ENCODE measurements around the gene TMC7. TPM values are rescaled to one million over a fixed set of nuclear protein-coding genes. Genes with fewer than 3 reads are reported as not detected.
A peak's percentile ranks its signal among the peaks of the same experiment; 100 is the strongest.

TMC7 gene
- total RNA-seq, result 0.14 TPM
- polyA plus RNA-seq, result 0.41 TPM
- long read RNA-seq, donor 1, result 0 reads
- long read RNA-seq, donor 2, result 0 reads
- long read RNA-seq, donor 3, result 0 reads
- long read RNA-seq, donor 4, result 0 reads
- long read RNA-seq, donor 5, result 0 reads
- long read RNA-seq, donor 6, result 0 reads
- long read RNA-seq, donor 7, result 0 reads
- long read RNA-seq, donor 8, result 0 reads
- long read RNA-seq, donor 9, result 0 reads
- long read RNA-seq, donor 10, result 0 reads

DNA sequence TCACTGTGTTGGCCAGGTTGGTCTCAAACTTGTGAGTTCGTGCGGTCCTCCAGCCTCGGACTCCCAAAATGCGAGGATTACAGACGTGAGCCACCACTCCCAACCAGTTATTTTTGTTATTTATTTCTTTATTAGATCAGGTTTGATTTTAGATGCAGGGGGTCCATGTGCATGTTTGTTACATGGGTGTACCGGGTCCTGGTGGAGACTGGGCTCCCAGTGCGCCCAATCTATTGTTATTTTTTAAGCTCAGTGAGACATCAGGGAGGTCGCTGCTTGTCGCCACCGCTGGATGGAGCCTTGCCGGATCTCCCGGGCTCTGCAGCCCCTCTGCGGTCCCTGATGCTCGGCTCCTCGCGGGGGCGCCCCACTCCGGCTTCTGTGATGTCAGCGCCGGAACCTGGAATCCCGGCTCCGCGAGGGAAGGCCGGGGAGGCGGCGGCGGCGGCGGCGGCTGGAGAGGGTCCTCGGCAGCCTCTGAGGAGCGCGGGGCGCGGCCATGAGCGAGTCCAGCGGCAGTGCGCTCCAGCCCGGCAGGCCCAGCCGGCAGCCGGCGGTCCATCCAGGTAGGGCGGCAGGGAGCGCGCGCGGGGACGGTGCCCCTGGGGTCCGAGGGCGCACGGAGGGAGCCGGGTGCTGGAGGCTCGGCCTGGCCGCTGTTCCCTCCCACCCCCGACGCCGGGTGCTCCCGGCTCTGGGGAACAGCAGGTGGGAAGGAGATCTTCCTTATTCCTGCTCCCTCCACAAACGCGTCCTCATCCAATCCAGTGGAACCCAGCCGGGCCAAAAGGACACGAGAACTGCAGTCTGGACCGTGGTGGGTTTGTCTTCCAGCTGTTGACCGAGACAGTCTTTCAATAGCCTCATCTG, at the start of gene TMC7:
Gene TMC7, plus strand, starts transcription at position 370 of the 870 bp plus-strand sequence. Its CDS starts 130 bp downstream, at position 500.
- Histone ChIP-seq H3K27me3 (ENCODE audit: control insufficient read depth in 2 of 2, insufficient read depth in 1 of 2, low read length in 1 of 2) (peaks cover 19 to 26% of the 10 kb centered on the region in 2 donors), H3K27ac (ENCODE audit: low read depth in 1 of 2, low read length in 1 of 2) (no peak within 1 kb of the TSS)
- WGBS, result 10% methylated on average over 64 of the region's 64 CpGs

DNA sequence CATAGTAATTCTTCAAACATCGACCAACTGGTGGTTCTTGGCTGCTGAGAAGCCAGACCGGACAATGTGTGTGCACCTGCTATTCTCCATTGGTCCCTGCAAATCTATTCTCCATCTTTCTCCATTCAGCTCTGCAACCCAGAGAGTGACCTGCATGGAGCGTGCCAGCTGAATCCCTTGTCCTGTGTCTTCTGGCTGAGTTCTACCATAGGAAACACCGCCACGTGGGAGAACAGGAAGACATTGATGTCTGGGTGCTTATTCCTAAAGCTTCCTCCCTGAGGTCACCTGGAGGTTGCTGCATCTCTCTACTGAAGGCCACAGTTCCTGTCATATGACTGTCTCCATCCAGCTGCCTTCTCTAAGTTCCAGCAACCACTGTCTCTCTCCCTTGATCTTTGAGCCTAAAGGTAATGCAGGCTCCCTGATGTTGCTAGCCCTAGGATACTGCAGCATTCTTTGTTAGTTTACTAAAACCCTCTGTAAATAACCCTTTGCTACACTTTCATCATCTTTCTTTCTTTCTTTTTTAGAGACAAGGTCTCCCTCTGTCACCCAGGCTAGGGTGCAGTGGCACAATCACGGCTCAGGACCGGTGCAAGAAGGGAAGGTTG, 46.9 kb upstream of the TMC7 start:
- WGBS, result 82% methylated on average over 7 of the region's 7 CpGs
- no peak overlapping the region for H3K27ac ChIP-seq (ENCODE audit: low read depth in 1 of 2, low read length in 1 of 2)
- no peaks in the 10 kb centered on the region for H3K4me1 ChIP-seq (ENCODE audit: control insufficient read depth in 2 of 2, insufficient read depth in 2 of 2, low read length in 2 of 2)
- DNase-seq (ENCODE audit: low read depth in 6 of 9, low spot score in 9 of 9), result no peak
- H3K27me3 ChIP-seq (ENCODE audit: control insufficient read depth in 2 of 2, insufficient read depth in 1 of 2, low read length in 1 of 2), result no peaks in the 10 kb centered on the region
- H3K36me3 ChIP-seq (ENCODE audit: control insufficient read depth in 2 of 2, insufficient read depth in 2 of 2, low read length in 1 of 2), result no peaks in the 10 kb centered on the region
- no peaks in the 10 kb centered on the region for H3K9me3 ChIP-seq (ENCODE audit: control insufficient read depth in 2 of 2, insufficient read depth in 1 of 2, low read length in 1 of 2)
- H3K4me3 ChIP-seq (ENCODE audit: low read length in 2 of 2), result no peak overlapping the region

More for the DNA sequence above, at the start of gene TMC7:
- H3K4me3 ChIP-seq (ENCODE audit: low read length in 2 of 2), result peak within 1 kb of the TSS in 1 of 2 donors; percentile 42
- no peaks in the 10 kb centered on the region for H3K4me1 ChIP-seq (ENCODE audit: control insufficient read depth in 2 of 2, insufficient read depth in 2 of 2, low read length in 2 of 2)
- H3K9me3 ChIP-seq (ENCODE audit: control insufficient read depth in 2 of 2, insufficient read depth in 1 of 2, low read length in 1 of 2), result no peaks in the 10 kb centered on the region
- peak in 3 of 9 donors; percentile 21 to 30 (median 21) for DNase-seq (ENCODE audit: low read depth in 6 of 9, low spot score in 9 of 9)
- no peaks in the 10 kb centered on the region for H3K36me3 ChIP-seq (ENCODE audit: control insufficient read depth in 2 of 2, insufficient read depth in 2 of 2, low read length in 1 of 2)

- Histone ChIP-seq H3K27me3 (ENCODE audit: control insufficient read depth in 2 of 2, insufficient read depth in 1 of 2, low read length in 1 of 2) (no peaks in the 10 kb centered on the region), H3K27ac (ENCODE audit: low read depth in 1 of 2, low read length in 1 of 2) (no peak overlapping the region), H3K4me3 (ENCODE audit: low read length in 2 of 2) (no peak overlapping the region), H3K9me3 (ENCODE audit: control insufficient read depth in 2 of 2, insufficient read depth in 1 of 2, low read length in 1 of 2) (no peaks in the 10 kb centered on the region), H3K36me3 (ENCODE audit: control insufficient read depth in 2 of 2, insufficient read depth in 2 of 2, low read length in 1 of 2) (no peaks in the 10 kb centered on the region), H3K4me1 (ENCODE audit: control insufficient read depth in 2 of 2, insufficient read depth in 2 of 2, low read length in 2 of 2) (no peaks in the 10 kb centered on the region)
- no peak for DNase-seq (ENCODE audit: low read depth in 6 of 9, low spot score in 9 of 9)
Measured at GRCh38 chr16:18937390-18937789, 46.3 kb upstream of the TMC7 start.

DNA sequence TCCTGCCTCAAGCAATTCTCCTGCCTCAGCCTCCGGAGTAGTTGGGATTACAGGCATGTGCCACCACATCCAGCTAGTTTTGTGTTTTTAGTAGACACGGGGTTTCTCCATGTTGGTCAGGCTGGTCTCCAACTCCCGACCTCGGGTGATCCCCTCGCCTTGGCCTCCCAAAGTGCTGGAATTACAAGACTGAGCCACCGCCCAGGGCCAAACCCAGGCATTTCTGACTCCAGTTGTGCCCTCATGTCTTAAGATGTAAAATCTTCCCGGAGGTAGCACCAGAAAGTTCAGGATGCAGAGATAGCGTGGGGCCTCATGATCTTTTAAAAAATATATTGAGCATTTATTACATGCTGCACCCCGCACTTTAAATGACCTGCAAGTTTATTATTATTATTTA, 44.7 kb upstream of the TMC7 start:
- 97% methylated on average over 9 of the region's 9 CpGs for WGBS
- Histone ChIP-seq H3K36me3 (ENCODE audit: control insufficient read depth in 2 of 2, insufficient read depth in 2 of 2, low read length in 1 of 2) (no peaks in the 10 kb centered on the region), H3K4me3 (ENCODE audit: low read length in 2 of 2) (no peak overlapping the region), H3K27me3 (ENCODE audit: control insufficient read depth in 2 of 2, insufficient read depth in 1 of 2, low read length in 1 of 2) (no peaks in the 10 kb centered on the region), H3K4me1 (ENCODE audit: control insufficient read depth in 2 of 2, insufficient read depth in 2 of 2, low read length in 2 of 2) (no peaks in the 10 kb centered on the region), H3K9me3 (ENCODE audit: control insufficient read depth in 2 of 2, insufficient read depth in 1 of 2, low read length in 1 of 2) (no peaks in the 10 kb centered on the region), H3K27ac (ENCODE audit: low read depth in 1 of 2, low read length in 1 of 2) (no peak overlapping the region)
- DNase-seq (ENCODE audit: low read depth in 6 of 9, low spot score in 9 of 9), result no peak

GRCh38 chr16:18941471-18941870, 42.3 kb upstream of the TMC7 start:
- DNase-seq (ENCODE audit: low read depth in 6 of 9, low spot score in 9 of 9), result no peak
- no peaks in the 10 kb centered on the region for H3K9me3 ChIP-seq (ENCODE audit: control insufficient read depth in 2 of 2, insufficient read depth in 1 of 2, low read length in 1 of 2)
- no peak overlapping the region for H3K4me3 ChIP-seq (ENCODE audit: low read length in 2 of 2)
- H3K4me1 ChIP-seq (ENCODE audit: control insufficient read depth in 2 of 2, insufficient read depth in 2 of 2, low read length in 2 of 2), result peaks cover 3 to 6% of the 10 kb centered on the region in 2 donors
- H3K27me3 ChIP-seq (ENCODE audit: control insufficient read depth in 2 of 2, insufficient read depth in 1 of 2, low read length in 1 of 2), result no peaks in the 10 kb centered on the region
- H3K27ac ChIP-seq (ENCODE audit: low read depth in 1 of 2, low read length in 1 of 2), result no peak overlapping the region
- no peaks in the 10 kb centered on the region for H3K36me3 ChIP-seq (ENCODE audit: control insufficient read depth in 2 of 2, insufficient read depth in 2 of 2, low read length in 1 of 2)

- Histone ChIP-seq H3K4me1 (ENCODE audit: control insufficient read depth in 2 of 2, insufficient read depth in 2 of 2, low read length in 2 of 2) (peaks cover 3 to 6% of the 10 kb centered on the region in 2 donors), H3K27me3 (ENCODE audit: control insufficient read depth in 2 of 2, insufficient read depth in 1 of 2, low read length in 1 of 2) (no peaks in the 10 kb centered on the region), H3K36me3 (ENCODE audit: control insufficient read depth in 2 of 2, insufficient read depth in 2 of 2, low read length in 1 of 2) (no peaks in the 10 kb centered on the region), H3K9me3 (ENCODE audit: control insufficient read depth in 2 of 2, insufficient read depth in 1 of 2, low read length in 1 of 2) (no peaks in the 10 kb centered on the region), H3K4me3 (ENCODE audit: low read length in 2 of 2) (no peak overlapping the region), H3K27ac (ENCODE audit: low read depth in 1 of 2, low read length in 1 of 2) (no peak overlapping the region)
- no peak for DNase-seq (ENCODE audit: low read depth in 6 of 9, low spot score in 9 of 9)
- WGBS, result 96% methylated on average over 1 of the region's 1 CpG
Measured at GRCh38 chr16:18942061-18942460, 41.7 kb upstream of the TMC7 start.

GRCh38 chr16:18943414-18943813, 40.3 kb upstream of the TMC7 start:
- DNase-seq (ENCODE audit: low read depth in 6 of 9, low spot score in 9 of 9), result no peak

DNA sequence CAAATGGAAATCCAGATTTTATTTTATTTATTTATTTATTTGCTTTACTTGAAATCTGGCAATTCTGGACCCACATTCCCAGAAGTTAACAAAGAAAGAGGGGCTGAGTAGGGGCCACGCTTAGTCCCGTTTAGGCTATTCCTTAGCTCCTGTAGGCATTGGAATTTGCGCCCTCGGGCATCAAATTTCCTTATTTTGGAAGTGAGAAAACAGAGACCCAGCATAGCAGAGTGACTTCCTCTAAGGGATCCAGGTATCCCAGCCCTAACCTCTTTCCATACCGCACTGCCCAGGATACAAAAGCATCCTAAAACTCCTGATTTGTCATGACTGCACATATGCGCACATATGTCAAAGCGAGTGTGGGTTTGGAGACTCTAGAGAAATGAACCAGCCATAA, 38.5 kb upstream of the TMC7 start:
- no peak for DNase-seq (ENCODE audit: low read depth in 6 of 9, low spot score in 9 of 9)
- WGBS, result 93% methylated on average over 7 of the region's 7 CpGs
- Histone ChIP-seq H3K4me3 (ENCODE audit: low read length in 2 of 2) (no peak overlapping the region), H3K9me3 (ENCODE audit: control insufficient read depth in 2 of 2, insufficient read depth in 1 of 2, low read length in 1 of 2) (no peaks in the 10 kb centered on the region), H3K4me1 (ENCODE audit: control insufficient read depth in 2 of 2, insufficient read depth in 2 of 2, low read length in 2 of 2) (peaks cover 5 to 7% of the 10 kb centered on the region in 2 donors), H3K36me3 (ENCODE audit: control insufficient read depth in 2 of 2, insufficient read depth in 2 of 2, low read length in 1 of 2) (no peaks in the 10 kb centered on the region), H3K27ac (ENCODE audit: low read depth in 1 of 2, low read length in 1 of 2) (no peak overlapping the region), H3K27me3 (ENCODE audit: control insufficient read depth in 2 of 2, insufficient read depth in 1 of 2, low read length in 1 of 2) (no peaks in the 10 kb centered on the region)

More at GRCh38 chr16:18943414-18943813, 40.3 kb upstream of the TMC7 start:
- Histone ChIP-seq H3K9me3 (ENCODE audit: control insufficient read depth in 2 of 2, insufficient read depth in 1 of 2, low read length in 1 of 2) (no peaks in the 10 kb centered on the region), H3K4me3 (ENCODE audit: low read length in 2 of 2) (no peak overlapping the region), H3K27me3 (ENCODE audit: control insufficient read depth in 2 of 2, insufficient read depth in 1 of 2, low read length in 1 of 2) (no peaks in the 10 kb centered on the region), H3K4me1 (ENCODE audit: control insufficient read depth in 2 of 2, insufficient read depth in 2 of 2, low read length in 2 of 2) (peaks cover 3 to 6% of the 10 kb centered on the region in 2 donors), H3K27ac (ENCODE audit: low read depth in 1 of 2, low read length in 1 of 2) (no peak overlapping the region), H3K36me3 (ENCODE audit: control insufficient read depth in 2 of 2, insufficient read depth in 2 of 2, low read length in 1 of 2) (no peaks in the 10 kb centered on the region)
- WGBS, result 95% methylated on average over 7 of the region's 7 CpGs
